ENCODE results near the gene AXDND1. TPM values are rescaled to one million over a fixed set of nuclear protein-coding genes. Genes with fewer than 3 reads are reported as not detected.

The AXDND1 gene
- total RNA-seq, 1 donor from 2014 or later, result not detected

DNA sequence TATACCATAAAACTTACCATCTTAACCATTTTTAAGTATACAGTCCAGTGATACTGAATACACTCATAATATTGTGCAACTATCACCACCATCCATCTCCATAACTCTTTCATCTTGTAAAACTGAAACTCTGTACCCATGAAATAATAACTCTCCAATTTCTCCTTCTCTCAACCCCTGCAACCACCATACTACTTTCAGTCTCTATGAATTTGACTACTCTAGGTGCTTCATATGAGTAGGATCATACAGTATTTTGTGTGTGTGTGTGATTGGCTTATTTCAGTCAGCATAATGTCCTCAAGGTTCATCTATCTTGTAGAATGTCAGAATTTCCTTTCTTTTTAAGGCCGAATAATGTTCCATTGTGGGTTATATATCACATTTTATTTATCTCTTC, 192.3 kb downstream of the AXDND1 start:
- DNase-seq (ENCODE audit: low read depth in 2 of 2), result no peak

DNA sequence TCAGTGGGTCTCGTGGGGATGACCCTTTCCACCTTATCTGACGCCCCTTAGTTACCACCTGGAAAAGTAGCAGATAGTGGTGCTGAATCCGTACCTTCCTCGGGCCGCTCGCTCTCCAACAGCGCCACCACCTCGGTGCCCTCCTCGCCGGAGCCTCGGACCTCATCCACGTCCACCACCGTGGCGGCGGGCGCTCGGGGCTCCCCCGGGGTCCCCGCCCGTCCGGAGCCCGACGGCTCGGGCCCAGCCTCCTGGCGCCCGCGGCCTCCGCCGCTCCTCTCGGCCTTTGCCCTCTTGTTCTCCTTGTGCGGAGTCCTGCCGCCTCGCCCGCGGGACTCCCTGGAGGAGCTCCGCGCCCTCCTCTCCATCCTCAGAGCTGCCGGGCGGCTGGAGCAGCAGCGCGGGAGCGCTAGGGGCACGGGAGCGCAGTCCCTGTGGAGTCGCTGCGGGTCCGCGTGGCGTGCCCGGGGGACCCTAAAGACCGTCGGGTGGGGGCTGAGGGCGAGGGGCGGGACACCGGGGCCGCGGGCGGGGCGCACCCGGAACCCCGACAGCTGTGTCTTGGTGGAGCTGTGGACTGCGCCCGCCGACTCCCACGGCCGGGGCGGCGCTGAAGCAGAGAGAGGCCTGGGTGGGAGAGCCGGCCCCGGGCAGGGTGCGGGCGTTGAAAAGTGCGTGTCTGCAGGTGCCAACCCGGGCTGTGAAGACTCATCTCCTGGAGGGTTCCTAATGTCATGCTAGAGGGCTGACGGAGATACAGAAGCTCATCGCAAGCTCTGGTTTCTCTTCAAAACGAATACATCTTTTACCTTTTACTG, 209.9 kb downstream of the AXDND1 start, which contains the start of gene NPHS2:
Gene NPHS2 (minus strand): TSS at position 452 of the 818 bp plus-strand sequence. CDS start 84 bp downstream, at position 368.
- no peak for DNase-seq (ENCODE audit: low read depth in 2 of 2)

DNA sequence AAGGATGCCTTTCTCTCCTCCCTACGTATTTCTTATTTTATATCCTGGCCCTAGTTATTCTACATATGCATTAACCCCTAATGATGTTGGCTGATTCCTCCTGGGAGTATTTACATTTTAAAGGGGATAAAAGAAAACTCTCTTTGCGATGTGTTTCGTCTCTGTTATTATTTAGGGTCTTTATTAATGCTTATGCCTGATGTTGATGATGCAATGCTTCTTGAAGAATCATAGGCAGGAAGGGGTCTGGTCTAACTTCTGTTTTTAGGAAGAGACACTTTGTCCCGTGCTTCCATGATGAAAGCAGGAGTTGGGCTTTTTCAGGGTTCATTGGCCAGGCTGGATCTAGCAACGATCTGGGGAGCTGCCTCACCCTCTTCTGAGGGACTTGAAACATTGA, 210.7 kb downstream of the AXDND1 start:
- no peak for DNase-seq (ENCODE audit: low read depth in 2 of 2)

DNA sequence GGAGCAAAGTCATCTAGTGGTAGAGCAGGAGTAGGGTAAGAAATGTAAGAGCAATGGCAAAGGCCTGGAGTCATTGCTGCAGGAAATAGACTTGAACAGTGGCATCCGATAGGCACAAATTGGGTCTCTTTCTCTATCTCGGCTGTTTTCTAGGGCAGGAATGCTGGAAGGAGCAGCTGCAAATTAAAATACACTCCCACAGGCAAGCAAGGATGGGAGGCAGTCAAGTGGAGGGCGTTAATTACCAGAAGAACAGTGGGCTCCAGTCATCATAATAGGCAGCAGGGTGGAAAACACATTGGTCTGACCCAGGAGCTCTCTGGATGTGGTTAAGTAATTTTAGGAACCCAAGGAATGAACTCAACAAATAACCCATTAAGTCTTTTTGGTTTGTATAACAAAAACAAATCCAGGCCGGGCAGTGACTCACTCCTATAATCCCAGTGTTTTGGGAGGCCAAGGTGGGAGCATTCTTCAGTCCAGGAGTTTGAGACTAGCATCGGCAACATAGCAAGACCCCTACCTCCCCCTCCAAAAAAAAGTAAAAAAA, 218.1 kb downstream of the AXDND1 start:
- no peak for DNase-seq (ENCODE audit: low read depth in 2 of 2)

DNA sequence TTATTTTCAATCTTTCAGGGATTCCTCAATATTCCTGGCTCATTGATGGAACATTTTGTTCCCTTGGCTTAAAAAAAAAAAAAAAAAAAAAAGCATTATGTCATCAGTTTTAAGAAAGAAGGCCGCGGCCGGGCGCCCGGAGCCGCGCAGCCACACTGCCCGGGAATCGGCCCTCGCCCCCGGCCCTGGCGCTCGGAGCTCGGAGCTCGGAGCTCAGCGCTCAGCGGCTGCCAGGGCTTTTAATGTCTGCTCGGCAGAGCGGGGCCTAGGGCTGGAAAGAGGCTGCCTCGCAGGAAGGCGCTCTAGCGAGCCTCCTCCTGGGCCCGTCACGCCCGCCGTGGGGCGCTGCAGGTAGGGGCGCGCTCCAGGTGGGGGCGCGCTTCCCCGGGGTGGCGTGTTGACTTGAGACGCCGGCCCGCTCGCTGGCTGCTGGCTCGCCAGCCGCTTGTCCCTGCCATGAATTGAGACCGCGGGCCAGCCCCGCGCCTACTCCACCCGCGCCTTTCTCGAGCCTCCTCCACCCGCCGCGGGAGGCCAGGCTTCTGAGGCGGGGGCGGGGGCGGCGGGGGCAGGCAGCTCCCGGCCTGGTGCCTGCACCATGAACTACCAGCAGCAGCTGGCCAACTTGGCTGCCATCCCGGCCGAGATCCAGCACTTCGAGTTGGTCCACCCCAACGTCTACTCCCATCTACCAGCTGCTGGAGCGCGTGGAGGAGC, 220.5 kb downstream of the AXDND1 start:
- peak; percentile 13 to 34 for DNase-seq (ENCODE audit: low read depth in 2 of 2)

DNA sequence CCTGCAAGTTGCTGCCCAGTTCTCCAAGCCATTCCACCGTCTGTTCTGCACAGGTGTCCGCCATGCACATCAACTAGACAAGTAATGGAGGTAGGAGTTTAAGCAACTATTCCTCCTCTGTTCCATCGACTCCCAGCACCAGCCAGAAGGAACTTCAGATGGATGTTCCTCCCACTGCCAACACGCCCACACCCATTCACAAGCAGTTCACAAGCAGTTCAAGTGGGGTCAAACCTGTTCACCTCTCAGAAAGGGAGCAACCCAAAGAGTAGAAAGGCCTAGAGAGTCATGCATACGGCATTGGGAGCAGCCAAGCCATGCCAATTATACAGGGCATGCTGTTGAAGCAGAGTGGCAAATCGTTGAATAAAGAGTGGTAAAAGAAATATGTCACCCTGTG, 221.6 kb downstream of the AXDND1 start:
- DNase-seq (ENCODE audit: low read depth in 2 of 2), result no peak

DNA sequence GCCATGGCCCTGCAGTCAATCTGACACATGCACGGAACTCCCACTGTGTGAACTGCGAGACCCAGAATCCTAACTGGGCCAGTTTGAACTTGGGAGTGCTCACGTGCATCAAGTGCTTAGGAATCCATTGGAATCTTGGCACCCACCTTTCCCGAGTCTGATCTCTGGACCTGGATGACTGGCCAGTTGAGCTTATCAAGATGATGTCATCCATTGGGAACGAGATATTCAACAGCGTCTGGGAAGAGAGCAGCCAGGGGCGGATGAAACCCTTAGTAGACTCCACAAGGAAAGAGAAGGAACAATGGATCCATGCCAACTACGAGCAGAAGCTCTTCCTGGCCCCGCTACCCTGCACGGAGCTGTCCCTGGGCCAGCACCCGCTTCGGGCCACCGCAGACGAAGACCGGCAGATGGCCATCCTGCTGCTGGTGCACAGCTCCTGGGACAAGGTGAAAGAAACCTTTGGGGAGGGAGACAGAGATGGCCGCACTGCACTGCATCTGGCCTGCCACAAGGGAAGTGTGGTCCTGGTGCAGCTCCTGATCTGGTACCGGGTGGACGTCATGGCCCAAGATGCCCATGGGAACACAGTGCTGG, 222.8 kb downstream of the AXDND1 start:
- no peak for DNase-seq (ENCODE audit: low read depth in 2 of 2)

DNA sequence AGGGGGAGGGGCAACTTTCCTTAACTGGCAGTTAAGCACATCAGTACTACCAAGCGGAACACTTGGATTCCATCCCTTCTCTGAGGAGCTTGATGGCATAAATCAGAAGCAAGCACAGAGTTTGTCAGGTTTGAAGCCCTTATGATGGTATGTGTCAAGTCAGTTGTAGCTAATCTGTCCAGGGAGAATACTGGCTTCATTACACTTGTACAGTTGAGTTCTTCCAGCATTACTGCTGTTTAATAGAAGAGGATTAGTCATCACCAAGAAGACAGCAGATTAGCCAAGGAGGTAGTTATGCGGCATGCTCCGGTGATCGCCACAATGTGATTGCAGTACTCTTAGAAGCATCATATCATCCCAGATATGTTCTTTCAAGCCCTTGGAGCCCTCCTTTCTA, 223.7 kb downstream of the AXDND1 start:
- DNase-seq (ENCODE audit: low read depth in 2 of 2), result no peak

DNA sequence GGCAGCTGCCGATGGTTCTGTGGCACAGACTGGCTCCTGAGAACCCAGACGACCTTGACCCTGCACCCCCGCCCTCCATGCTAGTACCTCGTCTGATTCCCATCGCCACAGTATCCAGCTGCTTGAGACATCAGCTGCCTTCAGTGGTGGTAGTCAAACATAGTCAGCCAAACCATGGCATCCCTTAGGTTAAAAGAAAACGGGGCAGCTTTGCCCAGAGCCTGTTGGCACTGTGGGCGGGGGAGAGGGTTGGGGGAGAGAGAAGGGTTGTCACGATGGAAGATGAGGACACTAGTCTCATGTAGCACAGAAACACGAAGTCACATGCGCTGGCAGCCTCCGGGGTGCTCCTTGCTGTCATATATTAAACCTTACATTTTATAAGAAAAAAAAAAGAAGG, 224.9 kb downstream of the AXDND1 start:
- no peak for DNase-seq (ENCODE audit: low read depth in 2 of 2)

DNA sequence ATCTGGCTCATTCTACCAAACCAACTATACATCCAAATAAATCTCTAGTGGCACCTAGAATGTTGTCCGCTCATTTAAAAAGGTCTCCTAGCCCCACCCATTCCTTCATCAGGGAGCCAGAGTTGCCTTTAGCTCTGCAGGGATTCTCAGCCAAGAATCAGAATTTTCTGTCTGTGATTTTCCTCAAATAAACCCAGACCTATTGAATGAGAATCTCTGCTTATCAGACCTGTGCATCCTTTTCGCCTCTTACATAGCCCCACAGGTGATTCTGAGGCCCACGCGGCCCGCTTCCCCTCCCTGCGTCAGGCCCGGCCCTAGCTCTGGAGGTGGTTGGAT, 225.5 kb downstream of the AXDND1 start:
- no peak for DNase-seq (ENCODE audit: low read depth in 2 of 2)

DNA sequence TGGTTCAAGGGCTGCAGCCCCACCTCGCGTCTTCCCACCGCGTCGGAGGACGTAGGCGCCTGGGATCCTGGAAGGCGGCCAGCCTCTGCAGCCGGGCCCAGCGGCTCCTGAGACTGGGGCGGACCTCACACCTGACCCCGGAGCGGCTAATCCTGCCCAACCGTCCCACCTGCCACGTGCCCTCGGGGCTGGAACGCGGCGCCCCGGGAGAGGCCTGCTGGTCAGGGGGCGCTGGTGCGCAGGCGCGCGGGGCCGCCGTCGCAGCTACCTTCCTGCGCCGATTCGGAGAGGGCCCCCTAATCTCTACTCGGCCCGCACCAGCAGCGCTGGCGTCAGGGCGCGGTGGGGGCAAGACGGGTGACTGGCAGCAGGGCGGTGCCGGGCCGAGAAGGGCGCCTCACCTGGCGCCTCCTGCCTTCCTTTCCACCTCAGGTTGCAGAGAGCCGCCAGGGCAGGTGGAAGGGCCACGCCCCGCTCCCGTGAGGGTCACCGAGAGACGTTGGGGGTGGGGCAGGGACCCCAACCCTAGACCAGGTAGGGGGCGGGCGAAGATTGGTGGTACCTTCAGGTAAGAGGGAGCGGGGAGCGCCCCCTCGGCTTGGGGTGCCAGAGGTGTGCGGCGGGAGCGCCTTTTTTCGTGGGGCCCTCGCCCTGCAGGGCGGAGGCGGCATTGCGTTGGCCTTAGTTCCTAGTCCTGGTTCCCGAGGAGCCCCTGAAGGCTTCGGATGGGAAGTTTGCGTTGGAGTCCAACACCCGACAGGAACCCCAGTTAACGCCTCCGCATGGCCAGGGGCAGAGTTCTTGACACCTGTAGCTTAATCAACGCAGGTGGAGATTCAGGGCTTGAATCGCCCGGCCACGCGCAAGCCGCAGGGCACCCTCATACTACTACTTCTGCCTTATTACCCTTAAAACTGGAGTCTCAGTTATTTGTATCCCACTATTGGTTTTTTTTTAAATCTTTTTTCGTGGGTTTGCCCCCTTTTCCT, 226.1 kb downstream of the AXDND1 start, which contains the start of gene TDRD5:
Gene TDRD5 (plus strand): TSS at position 241 of the 989 bp plus-strand sequence. CDS start 784 bp downstream, outside the sequence.
- DNase-seq (ENCODE audit: low read depth in 2 of 2), result peak in 1 of 2 donors; percentile 8

DNA sequence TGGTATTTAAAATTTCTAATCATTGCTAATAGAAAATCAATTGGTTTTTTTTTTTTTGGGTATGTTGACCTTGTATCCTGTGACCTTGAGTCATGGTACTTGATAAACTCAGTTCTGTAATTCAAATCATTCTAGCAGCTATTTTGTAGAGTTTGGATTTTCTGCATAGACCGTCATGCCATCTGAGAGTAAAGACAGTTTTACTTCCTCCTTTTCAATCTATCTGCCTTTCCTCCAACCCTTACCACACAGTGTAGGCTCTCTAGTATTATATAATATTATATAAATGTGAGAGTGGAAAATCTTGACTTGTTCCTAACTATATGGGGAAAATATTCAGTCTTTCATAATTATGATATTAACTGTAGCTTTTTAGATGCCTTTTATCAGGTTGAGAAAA, 232.9 kb downstream of the AXDND1 start:
- DNase-seq (ENCODE audit: low read depth in 2 of 2), result no peak

DNA sequence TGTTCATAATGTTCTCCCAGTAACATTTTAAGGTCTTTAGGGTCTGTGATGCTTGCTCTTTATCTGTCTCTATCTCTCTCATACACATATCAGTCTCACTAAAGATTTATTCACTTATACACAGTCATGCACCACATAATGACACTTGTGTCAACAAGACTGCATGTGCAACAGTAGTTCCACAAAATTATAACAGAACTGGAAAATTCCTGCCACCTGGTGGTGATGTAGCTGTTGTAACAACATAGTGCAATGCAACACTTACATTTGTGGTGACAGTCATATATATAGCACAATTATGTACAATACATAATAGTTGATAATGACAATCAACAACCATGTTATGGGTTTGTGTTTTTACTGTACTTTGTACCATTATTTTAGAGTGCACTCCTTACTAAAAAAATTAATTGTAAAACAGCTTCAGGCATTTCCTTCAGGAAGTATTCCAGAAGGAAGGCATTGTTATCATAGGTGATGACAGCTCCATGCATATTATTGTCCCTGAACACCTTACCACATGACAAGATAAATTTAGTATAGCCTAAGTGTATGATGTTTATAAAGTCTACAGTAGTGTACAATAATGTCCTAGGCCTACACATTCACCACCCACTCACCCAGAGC, 234.0 kb downstream of the AXDND1 start:
- peak; percentile 38 to 66 for DNase-seq (ENCODE audit: low read depth in 2 of 2)

DNA sequence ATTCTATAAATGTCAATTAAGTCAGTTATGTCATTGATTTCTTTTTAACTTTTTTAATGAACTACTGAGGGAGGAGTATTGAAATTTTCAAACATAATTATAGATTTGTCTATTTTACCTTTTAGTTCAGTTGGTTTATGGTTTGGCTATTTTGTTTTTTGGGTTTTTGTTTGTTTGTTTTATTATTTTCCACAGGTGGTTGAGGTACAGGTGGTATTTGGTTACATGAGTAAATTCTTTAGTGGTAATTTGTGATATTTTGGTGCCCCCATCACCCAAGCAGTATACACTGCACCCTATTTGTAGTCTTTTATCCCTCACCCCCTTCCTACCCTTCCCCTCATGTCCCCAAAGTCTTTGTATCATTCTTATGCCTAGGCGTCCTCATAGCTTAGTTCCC, 235.3 kb downstream of the AXDND1 start:
- no peak for DNase-seq (ENCODE audit: low read depth in 2 of 2)

Other genes with a start within 250 kb of the AXDND1 start
- gene ABL2, start 136.3 kb upstream of the AXDND1 start, total RNA-seq, result 50.6 and 56.0 TPM in 2 replicates
- 10.7 and 14.5 TPM in 2 replicates for gene SOAT1, start 72.2 kb upstream of the AXDND1 start, total RNA-seq
- gene NPHS2, start 210.0 kb downstream of the AXDND1 start, total RNA-seq, result not detected in 2 replicates
- 0.20 and 0.22 TPM in 2 replicates for gene TDRD5, start 225.9 kb downstream of the AXDND1 start, total RNA-seq